GM23338 (cell line): ENCODE results near the gene SLC25A25. TPM values are rescaled to one million over a fixed set of nuclear protein-coding genes. Genes with fewer than 3 reads are reported as not detected.

Experiments
- ATAC-seq: fragments of 200-7000 bp; cut with Tn5 transposase; 3 replicates; pipeline ENCODE4 v1.9.1; 2020
- DNase-seq: peaks from one replicate; pipeline ENCODE4 v3.0.0-alpha.2; 2015; ENCODE audit warnings: low spot score
- H2AFZ ChIP-seq: fragments of 200-600 bp; sonication (generic); 2 replicates; pipeline ENCODE4 v1.8.0; 2016; ENCODE audit warnings: antibody characterized with exemption, mild to moderate bottlenecking, moderate library complexity
- H3F3A ChIP-seq: fragments of 200-600 bp; sonication (generic); replicated peaks from 2 replicates; pipeline ENCODE4 v1.8.0; 2017; ENCODE audit warnings: antibody characterized with exemption, mixed run types, low read depth
- H3K27ac ChIP-seq: fragments of 200-600 bp; sonication (generic); 2 replicates; pipeline ENCODE4 v1.6.1; 2016; ENCODE audit warnings: low read depth
- H3K27me3 ChIP-seq: fragments of 200-600 bp; sonication (generic); 2 replicates; pipeline ENCODE4 v1.8.0; 2016; ENCODE audit warnings: mild to moderate bottlenecking, mixed run types, moderate library complexity; ENCODE audit not compliant: insufficient read depth
- H3K36me3 ChIP-seq: fragments of 200-600 bp; sonication (generic); 2 replicates; pipeline ENCODE4 v1.8.0; 2016; ENCODE audit warnings: mild to moderate bottlenecking; ENCODE audit not compliant: insufficient read depth
- H3K4me1 ChIP-seq: fragments of 200-600 bp; sonication (generic); 2 replicates; pipeline ENCODE4 v1.8.0; 2016; ENCODE audit warnings: mild to moderate bottlenecking, moderate library complexity; ENCODE audit not compliant: insufficient read depth
- H3K4me2 ChIP-seq: fragments of 200-600 bp; sonication (generic); 2 replicates; pipeline ENCODE4 v1.7.1; 2017; ENCODE audit warnings: mixed run types
- H3K4me3 ChIP-seq: fragments of 200-600 bp; sonication (generic); 2 replicates; pipeline ENCODE4 v1.6.1; 2016; ENCODE audit warnings: mixed run types
- H3K79me2 ChIP-seq: fragments of 200-600 bp; sonication (generic); replicated peaks from 2 replicates; pipeline ENCODE4 v1.8.0; 2017; ENCODE audit warnings: mild to moderate bottlenecking; ENCODE audit not compliant: insufficient read depth
- H3K9me2 ChIP-seq: fragments of 200-600 bp; sonication (generic); 2 replicates; pipeline ENCODE4 v1.8.0; 2017; ENCODE audit not compliant: insufficient read depth
- H4K20me1 ChIP-seq: fragments of 200-600 bp; sonication (generic); replicated peaks from 2 replicates; pipeline ENCODE4 v1.8.0; 2017; ENCODE audit warnings: mild to moderate bottlenecking; ENCODE audit not compliant: insufficient read depth
- H3K27ac Mint-ChIP-seq: 2 replicates; pipeline ENCODE4 v1.8.0; 2020; ENCODE audit warnings: inconsistent platforms, mild to moderate bottlenecking, moderate library complexity, mixed read lengths
- H3K27me3 Mint-ChIP-seq: 3 replicates; pipeline ENCODE4 v1.8.0; 2022; ENCODE audit warnings: low read depth, mild to moderate bottlenecking, moderate library complexity, mixed read lengths, inconsistent platforms; ENCODE audit not compliant: insufficient read depth, poor library complexity
- H3K36me3 Mint-ChIP-seq: 3 replicates; pipeline ENCODE4 v1.8.0; 2021; ENCODE audit warnings: low read depth, mild to moderate bottlenecking, inconsistent platforms, moderate library complexity, mixed read lengths
- H3K4me1 Mint-ChIP-seq: 3 replicates; pipeline ENCODE4 v1.8.0; 2020; ENCODE audit warnings: mild to moderate bottlenecking, inconsistent platforms, mixed read lengths
- H3K4me3 Mint-ChIP-seq: 3 replicates; pipeline ENCODE4 v1.8.0; 2021; ENCODE audit warnings: moderate library complexity, mild to moderate bottlenecking, inconsistent platforms, mixed read lengths
- H3K9me3 Mint-ChIP-seq: 3 replicates; pipeline ENCODE4 v1.8.0; 2020; ENCODE audit warnings: moderate library complexity, mild to moderate bottlenecking, inconsistent platforms, mixed read lengths
- CTCF ChIP-seq, 2 experiments: fragments of 200-600 bp in 1 of 2; sonication (generic) in 1 of 2; conservative IDR thresholded peaks; 2 replicates each; pipeline versions ENCODE4 v1.5.1 to v1.6.1; 2016 to 2017; ENCODE audit warnings: antibody characterized with exemption in 2 of 2, low read depth in 2 of 2, mild to moderate bottlenecking in 2 of 2, moderate library complexity in 1 of 2
- ETS1 ChIP-seq: IDR thresholded peaks from 2 replicates; pipeline ENCODE4 v1.6.1; 2016; ENCODE audit warnings: antibody characterized with exemption
- EZH2 ChIP-seq: fragments of 200-600 bp; sonication (generic); IDR thresholded peaks from one replicate; pipeline ENCODE4 v1.8.0; 2017; ENCODE audit warnings: antibody characterized with exemption, mild to moderate bottlenecking, low read depth; ENCODE audit not compliant: unreplicated experiment
- EZH2phosphoT487 ChIP-seq: fragments of 200-600 bp; sonication (generic); IDR thresholded peaks from one replicate; pipeline ENCODE4 v1.8.1; 2018; ENCODE audit warnings: antibody characterized with exemption; ENCODE audit not compliant: unreplicated experiment
- JUNB ChIP-seq: IDR thresholded peaks from one replicate; pipeline ENCODE4 v1.6.1; 2016; ENCODE audit warnings: antibody characterized with exemption; ENCODE audit not compliant: unreplicated experiment
- NANOG ChIP-seq: IDR thresholded peaks from 2 replicates; pipeline ENCODE4 v1.6.1; 2016; ENCODE audit warnings: antibody characterized with exemption, borderline replicate concordance
- POLR2AphosphoS5 ChIP-seq: IDR thresholded peaks from 2 replicates; pipeline ENCODE4 v1.6.1; 2016; ENCODE audit warnings: antibody characterized with exemption, low read depth
- REST ChIP-seq: IDR thresholded peaks from one replicate; pipeline ENCODE4 v1.6.1; 2018; ENCODE audit warnings: antibody characterized with exemption; ENCODE audit not compliant: unreplicated experiment
- STAT1 ChIP-seq: IDR thresholded peaks from one replicate; pipeline ENCODE4 v1.6.1; 2016; ENCODE audit warnings: antibody characterized with exemption; ENCODE audit not compliant: unreplicated experiment
- ZNF114 ChIP-seq: fragments of 250-450 bp; sonication (Bioruptor Pico); IDR thresholded peaks from 2 replicates; pipeline ENCODE4 v1.5.0; 2020; ENCODE audit warnings: mild to moderate bottlenecking, moderate library complexity
- ZNF331 ChIP-seq: fragments of 250-450 bp; sonication (Bioruptor Pico); IDR thresholded peaks from 2 replicates; pipeline ENCODE4 v1.5.0; 2020; ENCODE audit warnings: low read depth, mild to moderate bottlenecking, moderate library complexity
- polyA plus RNA-seq: library from polyadenylated mRNA; unstranded; fragments of >200 nt; fragmentation: Nextera tagmentation; extraction: Ambion mirVana; gene quantifications from 2 replicates; pipeline ENCODE4 v1.2.1, GENCODE V29; 2016
- total RNA-seq: library from RNA; depleted of rRNA; stranded (reverse); fragments of >200 nt; shearing (Covaris generic); gene quantifications from 2 replicates; pipeline ENCODE4 v1.2.3, GENCODE V29; 2014

SLC25A25 gene
- total and polyA plus RNA-seq, 2 experiments from 2014 or later, result 7.1 to 27.0 TPM

- TF ChIP-seq EZH2phosphoT487 (no peak), CTCF (conservative IDR thresholded peaks at IDR 0.05; ENCODE audit: low read depth in 2 of 2) (no peak), REST (no peak)
Measured at GRCh38 chr9:128151309-128152132, 83.5 kb downstream of the SLC25A25 start (continued).

- Mint-ChIP-seq H3K27me3 (peaks cover 8% of the 10 kb centered on the region), H3K4me1 (peaks cover 10% of the 10 kb centered on the region), H3K9me3 (peaks cover 3% of the 10 kb centered on the region; the same call in 1 of the 3 replicates), H3K4me3 (no peak overlapping the region), H3K27ac (no peak overlapping the region), H3K36me3 (no peaks in the 10 kb centered on the region)
- no peaks in the 10 kb centered on the region for H3K27me3 ChIP-seq
- TF ChIP-seq JUNB (no peak), NANOG (no peak), CTCF (conservative IDR thresholded peaks at IDR 0.05; ENCODE audit: low read depth in 2 of 2) (no peak), STAT1 (no peak), ZNF331 (CRISPR knock-in tag) (no peak), EZH2phosphoT487 (no peak), REST (no peak), ZNF114 (CRISPR knock-in tag) (no peak), POLR2AphosphoS5 (no peak), ETS1 (no peak), EZH2 (no peak)
- H3K9me2 ChIP-seq, result no peaks in the 10 kb centered on the region
- no peaks in the 10 kb centered on the region for H3F3A ChIP-seq
- H3K4me1 ChIP-seq, result peaks cover 3% of the 10 kb centered on the region
- H3K36me3 ChIP-seq, result no peaks in the 10 kb centered on the region
- ATAC-seq, result no peak
- H3K4me3 ChIP-seq, result no peak overlapping the region
- no peak overlapping the region for H3K4me2 ChIP-seq
- H4K20me1 ChIP-seq, result no peaks in the 10 kb centered on the region
- no peak for DNase-seq
- no peaks in the 10 kb centered on the region for H3K79me2 ChIP-seq
- H3K27ac ChIP-seq, result no peak overlapping the region
- H2AFZ ChIP-seq, result no peak overlapping the region
Measured at GRCh38 chr9:128152133-128153059, 84.4 kb downstream of the SLC25A25 start.
